HG02885 (cell line): ENCODE data around the gene PRKACA.

ENCODE experiments used
- ATAC-seq: cut with Tn5 transposase; IDR thresholded peaks from one replicate; pipeline ENCODE4 v1.9.1; 2021; ENCODE audit warnings: mild to moderate bottlenecking; ENCODE audit not compliant: unreplicated experiment, poor library complexity

The PRKACA gene

GRCh38 chr19:14117668-14118164 is at the start of gene PRKACA:
Gene PRKACA, minus strand, starts transcription at chr19:14117762. Its CDS starts 215 bp downstream, at chr19:14117547.
- ATAC-seq: peak; percentile 89

GRCh38 chr19:14166999-14167575 is 49.5 kb upstream of the PRKACA start:
- ATAC-seq: no peak

- no peak for ATAC-seq
Measured at GRCh38 chr19:14165990-14166830, 48.6 kb upstream of the PRKACA start.

GRCh38 chr19:14164724-14165493 is 47.3 kb upstream of the PRKACA start:
- no peak for ATAC-seq

- ATAC-seq: no peak
Measured at GRCh38 chr19:14164082-14164481, 46.5 kb upstream of the PRKACA start.

- no peak for ATAC-seq
Measured at GRCh38 chr19:14162871-14163297, 45.3 kb upstream of the PRKACA start.

GRCh38 chr19:14161305-14161704 is 43.7 kb upstream of the PRKACA start:
- ATAC-seq: no peak

- no peak for ATAC-seq
Measured at GRCh38 chr19:14160017-14160703, 42.6 kb upstream of the PRKACA start.

GRCh38 chr19:14159059-14159458 is 41.5 kb upstream of the PRKACA start:
- ATAC-seq: no peak

- no peak for ATAC-seq
Measured at GRCh38 chr19:14158276-14159023, 40.9 kb upstream of the PRKACA start.

- no peak for ATAC-seq
Measured at GRCh38 chr19:14156971-14157717, 39.6 kb upstream of the PRKACA start.

GRCh38 chr19:14156122-14156521 is 38.6 kb upstream of the PRKACA start:
- no peak for ATAC-seq

GRCh38 chr19:14155371-14155770 is 37.8 kb upstream of the PRKACA start:
- ATAC-seq: no peak

- ATAC-seq: no peak
Measured at GRCh38 chr19:14152713-14153112, 35.2 kb upstream of the PRKACA start.

- no peak for ATAC-seq
Measured at GRCh38 chr19:14150770-14151661, 33.5 kb upstream of the PRKACA start.

- ATAC-seq: no peak
Measured at GRCh38 chr19:14150041-14150769, 32.6 kb upstream of the PRKACA start.

GRCh38 chr19:14149509-14149994 is 32.0 kb upstream of the PRKACA start:
- ATAC-seq: no peak
